Measurements from ENCODE around the gene AQP2. TPM values are rescaled to one million over a fixed set of nuclear protein-coding genes. Genes with fewer than 3 reads are reported as not detected.

The AQP2 gene
- total RNA-seq, 2 donors from 2014 or later = 3.0 TPM; not detected in 1

GRCh38 chr12:49924628-49925246 is 25.8 kb upstream of the AQP2 start:
- Histone ChIP-seq H3K9me3 (no peaks in the 10 kb centered on the region), H3K27me3 (replicated peaks; ENCODE audit: insufficient read depth) (no peaks in the 10 kb centered on the region), H3K27ac (no peak overlapping the region), H3K4me3 (no peak overlapping the region), H3K36me3 (no peaks in the 10 kb centered on the region), H3K4me1 (ENCODE audit: control insufficient read depth in 1 of 2, low read depth in 2 of 2) (no peaks in the 10 kb centered on the region)
- TF ChIP-seq CTCF (IDR thresholded peaks at IDR 0.05) = no peak
- ATAC-seq (ENCODE audit: insufficient number of reproducible peaks, low FRiP score, low read depth) (no peak), DNase-seq (ENCODE audit: low spot score) (no peak)

DNA sequence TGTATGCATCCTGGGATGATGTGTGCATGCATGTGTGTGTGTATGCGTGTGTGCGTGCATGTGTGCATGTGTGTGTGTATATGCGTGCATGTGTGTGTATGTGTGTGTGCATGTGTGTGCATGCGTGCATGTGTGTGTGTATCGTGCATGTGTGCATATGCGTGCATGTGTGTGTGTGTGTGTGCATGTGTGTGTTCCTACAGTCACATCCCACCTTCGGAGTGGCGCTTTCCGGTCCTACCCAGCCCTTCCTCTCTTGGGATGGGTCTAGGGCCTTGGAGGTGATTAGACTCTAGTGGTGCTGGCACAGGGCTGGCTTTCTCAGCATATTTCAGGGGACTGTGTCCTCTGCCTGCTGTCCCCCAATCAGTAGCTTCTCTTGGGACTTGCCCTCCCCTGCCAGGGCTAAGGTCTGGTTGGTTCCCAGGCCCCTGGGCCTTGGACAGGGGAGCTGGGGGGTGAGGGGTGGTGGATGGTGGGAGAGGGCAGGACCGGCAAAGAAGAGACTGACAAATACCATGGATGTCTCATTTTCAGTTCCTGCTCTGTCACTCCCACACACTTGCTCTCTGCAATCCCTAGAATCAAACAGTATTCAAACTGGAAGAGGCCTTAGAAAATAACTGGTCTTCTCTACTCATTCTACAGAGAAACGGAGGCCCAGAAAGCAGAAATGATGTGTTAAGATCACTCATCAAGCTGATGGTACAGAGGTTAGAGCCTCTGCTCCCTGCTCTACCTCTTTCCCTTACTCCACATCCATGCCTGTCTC is 24.9 kb upstream of the AQP2 start:
- DNase-seq (ENCODE audit: low spot score) (no peak), ATAC-seq (ENCODE audit: insufficient number of reproducible peaks, low FRiP score, low read depth) (no peak)
- H3K9me3 ChIP-seq = no peaks in the 10 kb centered on the region
- no peak overlapping the region for H3K4me3 ChIP-seq
- H3K4me1 ChIP-seq (ENCODE audit: control insufficient read depth in 1 of 2, low read depth in 2 of 2) = no peaks in the 10 kb centered on the region
- no peaks in the 10 kb centered on the region for H3K36me3 ChIP-seq
- H3K27ac ChIP-seq = no peak overlapping the region
- no peaks in the 10 kb centered on the region for H3K27me3 ChIP-seq (replicated peaks; ENCODE audit: insufficient read depth)
- no peak for TF ChIP-seq CTCF (IDR thresholded peaks at IDR 0.05)

DNA sequence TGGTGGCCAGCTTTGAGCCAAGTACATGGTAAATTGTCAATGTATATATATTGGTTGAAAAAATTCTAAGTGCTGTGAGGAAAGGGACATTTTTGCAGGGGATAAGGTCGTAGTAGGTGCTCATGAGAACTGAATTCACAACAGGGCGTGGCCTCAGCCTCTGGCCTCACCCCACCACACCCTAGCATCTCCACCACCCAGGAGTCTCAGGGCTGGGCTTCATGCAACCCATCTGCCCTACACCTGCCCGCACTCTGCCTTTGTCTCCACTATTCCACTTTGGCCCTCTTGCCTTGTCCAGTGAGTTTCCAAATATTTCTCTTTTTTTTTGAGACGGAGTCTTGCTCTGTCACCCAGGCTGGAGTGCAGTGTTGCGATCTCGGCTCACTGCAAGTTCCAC is 22.1 kb upstream of the AQP2 start:
- ATAC-seq (ENCODE audit: insufficient number of reproducible peaks, low FRiP score, low read depth) (no peak), DNase-seq (ENCODE audit: low spot score) (no peak)
- Histone ChIP-seq H3K36me3 (no peaks in the 10 kb centered on the region), H3K9me3 (no peaks in the 10 kb centered on the region), H3K4me1 (ENCODE audit: control insufficient read depth in 1 of 2, low read depth in 2 of 2) (no peaks in the 10 kb centered on the region), H3K27ac (no peak overlapping the region), H3K27me3 (replicated peaks; ENCODE audit: insufficient read depth) (no peaks in the 10 kb centered on the region), H3K4me3 (no peak overlapping the region)
- no peak for TF ChIP-seq CTCF (IDR thresholded peaks at IDR 0.05)

DNA sequence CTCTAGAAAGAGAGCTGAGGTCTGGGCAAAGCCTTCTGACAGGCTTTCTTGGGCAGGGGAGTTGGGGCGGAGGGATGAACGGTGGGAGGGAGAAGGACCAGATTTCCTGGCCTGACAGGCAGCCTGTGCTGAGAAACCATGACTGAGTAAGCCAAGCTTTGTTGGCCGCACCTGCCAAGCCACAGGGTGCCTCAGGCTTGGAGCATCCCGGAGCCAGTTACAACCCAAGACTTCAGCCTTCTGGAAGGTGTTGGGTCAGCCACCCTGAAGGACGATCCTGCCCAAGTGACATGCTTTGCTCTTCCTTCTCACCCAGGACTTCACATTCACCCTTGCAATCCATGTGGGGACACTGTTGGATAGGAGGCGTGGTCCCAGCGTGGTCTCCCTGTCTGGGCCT is 21.0 kb upstream of the AQP2 start:
- H3K27ac ChIP-seq = no peak overlapping the region
- H3K4me3 ChIP-seq = no peak overlapping the region
- TF ChIP-seq CTCF (IDR thresholded peaks at IDR 0.05) = no peak
- DNase-seq (ENCODE audit: low spot score) (no peak), ATAC-seq (ENCODE audit: insufficient number of reproducible peaks, low FRiP score, low read depth) (no peak)
- no peaks in the 10 kb centered on the region for H3K36me3 ChIP-seq
- H3K9me3 ChIP-seq = no peaks in the 10 kb centered on the region
- H3K27me3 ChIP-seq (replicated peaks; ENCODE audit: insufficient read depth) = no peaks in the 10 kb centered on the region
- no peaks in the 10 kb centered on the region for H3K4me1 ChIP-seq (ENCODE audit: control insufficient read depth in 1 of 2, low read depth in 2 of 2)

- no peaks in the 10 kb centered on the region for H3K36me3 ChIP-seq
- DNase-seq (ENCODE audit: low spot score) = no peak
- no peak for ATAC-seq (ENCODE audit: insufficient number of reproducible peaks, low FRiP score, low read depth)
- no peaks in the 10 kb centered on the region for H3K9me3 ChIP-seq
- no peak for TF ChIP-seq CTCF (IDR thresholded peaks at IDR 0.05)
- no peaks in the 10 kb centered on the region for H3K27me3 ChIP-seq (replicated peaks; ENCODE audit: insufficient read depth)
- H3K4me1 ChIP-seq (ENCODE audit: control insufficient read depth in 1 of 2, low read depth in 2 of 2) = no peaks in the 10 kb centered on the region
- no peak overlapping the region for H3K27ac ChIP-seq
- no peak overlapping the region for H3K4me3 ChIP-seq
Observed at GRCh38 chr12:49930515-49931288, 19.8 kb upstream of the AQP2 start.
